ENCODE data around the gene TMEM135.

DNA sequence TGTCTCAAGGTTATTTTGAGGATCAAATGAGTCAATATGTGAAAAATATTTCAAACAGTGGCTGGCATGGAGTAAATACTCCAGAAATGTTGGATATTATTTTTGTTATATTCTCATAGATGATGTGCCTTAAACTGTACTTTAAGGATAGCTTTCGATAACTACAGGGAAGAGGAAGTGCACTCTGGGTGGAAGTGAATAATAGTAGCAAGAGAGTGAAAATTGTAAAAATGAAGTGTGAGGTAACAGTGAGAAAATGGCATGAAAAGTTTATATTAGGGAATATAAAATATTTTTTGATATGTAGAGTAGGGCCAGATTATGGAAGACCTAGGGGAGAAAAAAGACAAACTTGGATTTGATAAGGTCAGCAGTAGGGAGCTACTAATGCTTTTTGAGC is 258.9 kb downstream of the TMEM135 start:
- TF ChIP-seq TAF1 (IDR thresholded peaks at IDR 0.05; ENCODE audit: low read depth) (no peak), EP300 (IDR thresholded peaks at IDR 0.05; ENCODE audit: borderline replicate concordance) (no peak), FOXM1 (IDR thresholded peaks at IDR 0.05; ENCODE audit: borderline replicate concordance, low read depth) (no peak), ZBTB7A (IDR thresholded peaks at IDR 0.05; ENCODE audit: low read depth) (no peak)
- TF ChIP-seq, protein P1, sequence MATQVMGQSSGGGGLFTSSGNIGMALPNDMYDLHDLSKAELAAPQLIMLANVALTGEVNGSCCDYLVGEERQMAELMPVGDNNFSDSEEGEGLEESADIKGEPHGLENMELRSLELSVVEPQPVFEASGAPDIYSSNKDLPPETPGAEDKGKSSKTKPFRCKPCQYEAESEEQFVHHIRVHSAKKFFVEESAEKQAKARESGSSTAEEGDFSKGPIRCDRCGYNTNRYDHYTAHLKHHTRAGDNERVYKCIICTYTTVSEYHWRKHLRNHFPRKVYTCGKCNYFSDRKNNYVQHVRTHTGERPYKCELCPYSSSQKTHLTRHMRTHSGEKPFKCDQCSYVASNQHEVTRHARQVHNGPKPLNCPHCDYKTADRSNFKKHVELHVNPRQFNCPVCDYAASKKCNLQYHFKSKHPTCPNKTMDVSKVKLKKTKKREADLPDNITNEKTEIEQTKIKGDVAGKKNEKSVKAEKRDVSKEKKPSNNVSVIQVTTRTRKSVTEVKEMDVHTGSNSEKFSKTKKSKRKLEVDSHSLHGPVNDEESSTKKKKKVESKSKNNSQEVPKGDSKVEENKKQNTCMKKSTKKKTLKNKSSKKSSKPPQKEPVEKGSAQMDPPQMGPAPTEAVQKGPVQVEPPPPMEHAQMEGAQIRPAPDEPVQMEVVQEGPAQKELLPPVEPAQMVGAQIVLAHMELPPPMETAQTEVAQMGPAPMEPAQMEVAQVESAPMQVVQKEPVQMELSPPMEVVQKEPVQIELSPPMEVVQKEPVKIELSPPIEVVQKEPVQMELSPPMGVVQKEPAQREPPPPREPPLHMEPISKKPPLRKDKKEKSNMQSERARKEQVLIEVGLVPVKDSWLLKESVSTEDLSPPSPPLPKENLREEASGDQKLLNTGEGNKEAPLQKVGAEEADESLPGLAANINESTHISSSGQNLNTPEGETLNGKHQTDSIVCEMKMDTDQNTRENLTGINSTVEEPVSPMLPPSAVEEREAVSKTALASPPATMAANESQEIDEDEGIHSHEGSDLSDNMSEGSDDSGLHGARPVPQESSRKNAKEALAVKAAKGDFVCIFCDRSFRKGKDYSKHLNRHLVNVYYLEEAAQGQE (IDR thresholded peaks at IDR 0.05; ENCODE audit: low read depth): no peak
